Epithelial cell of esophagus (primary cell): ENCODE data around the gene PPT1.
A peak's percentile ranks its signal among the peaks of the same experiment; 100 is the strongest.

Experiments used
- DNase-seq: peaks from one replicate; pipeline ENCODE4 v3.0.0; 2010; ENCODE audit warnings: low read depth
- H3K4me3 ChIP-seq: 2 replicates; pipeline ENCODE4 v1.5.1; 2011; ENCODE audit warnings: mild to moderate bottlenecking, low read length, control low read depth
- CTCF ChIP-seq: IDR thresholded peaks from 2 replicates; pipeline ENCODE4 v1.5.1; 2011; ENCODE audit warnings: low read depth, mild to moderate bottlenecking, low read length, control low read depth, inconsistent platforms; ENCODE audit not compliant: insufficient read depth; ENCODE audit errors: missing control alignments

PPT1 gene

GRCh38 chr1:40064797-40065499 lies 32.1 kb downstream of the PPT1 start:
- no peak for TF ChIP-seq CTCF
- no peak for DNase-seq
- no peak overlapping the region for H3K4me3 ChIP-seq

- TF ChIP-seq CTCF, result no peak
- no peak overlapping the region for H3K4me3 ChIP-seq
- DNase-seq, result no peak
Measured at GRCh38 chr1:40059960-40060750, 36.9 kb downstream of the PPT1 start.

GRCh38 chr1:40059338-40059959 lies 37.6 kb downstream of the PPT1 start:
- peak; percentile 70 for DNase-seq
- no peak overlapping the region for H3K4me3 ChIP-seq
- no peak for TF ChIP-seq CTCF

GRCh38 chr1:40058453-40059337 lies 38.4 kb downstream of the PPT1 start:
- no peak for TF ChIP-seq CTCF
- DNase-seq, result no peak
- H3K4me3 ChIP-seq, result no peak overlapping the region

GRCh38 chr1:40058097-40058452 lies 39.0 kb downstream of the PPT1 start:
- no peak overlapping the region for H3K4me3 ChIP-seq
- DNase-seq, result no peak
- no peak for TF ChIP-seq CTCF

GRCh38 chr1:40057310-40058030 lies 39.6 kb downstream of the PPT1 start:
- no peak for TF ChIP-seq CTCF
- no peak for DNase-seq
- H3K4me3 ChIP-seq, result no peak overlapping the region
